ENCODE results near the gene ZFPM1.

ZFPM1 gene

DNA sequence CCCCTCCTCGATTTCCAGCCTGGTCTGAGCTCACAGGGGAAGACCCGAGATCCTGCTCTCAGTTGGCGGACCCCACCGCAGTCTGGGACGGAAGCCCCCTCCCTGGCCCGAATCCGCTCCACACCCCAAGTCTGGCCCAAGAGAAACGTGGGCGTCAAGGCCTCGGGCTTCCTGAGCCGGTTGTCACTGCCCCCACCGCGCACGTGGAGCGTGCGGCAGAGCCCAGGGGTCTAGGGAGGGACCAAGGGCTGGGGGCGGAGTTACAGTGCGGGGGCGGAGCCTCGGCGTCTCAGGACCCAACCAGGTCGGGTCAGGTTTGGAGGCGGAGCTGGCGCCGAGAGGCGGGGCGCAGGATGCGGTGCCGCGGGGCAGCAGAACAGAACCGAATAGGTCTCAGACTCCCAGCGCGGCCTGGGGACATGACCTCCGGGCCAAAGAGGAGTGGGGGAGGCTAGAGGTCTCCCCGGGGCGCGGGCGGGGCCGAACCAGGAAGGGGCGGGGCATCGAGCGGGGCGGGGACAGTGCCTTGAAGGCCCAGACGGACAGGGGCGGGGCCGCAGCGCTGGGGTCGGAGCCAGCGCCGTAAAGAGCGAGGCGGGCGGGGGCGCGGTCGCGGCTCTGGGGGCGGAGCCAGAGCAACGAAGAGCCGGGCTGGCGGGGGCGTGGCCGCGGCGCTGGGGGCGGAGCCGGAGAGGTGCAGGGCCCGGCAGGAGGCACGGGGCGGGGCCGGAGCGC lies 431 bp upstream of the ZFPM1 start:
- no peak for DNase-seq

DNA sequence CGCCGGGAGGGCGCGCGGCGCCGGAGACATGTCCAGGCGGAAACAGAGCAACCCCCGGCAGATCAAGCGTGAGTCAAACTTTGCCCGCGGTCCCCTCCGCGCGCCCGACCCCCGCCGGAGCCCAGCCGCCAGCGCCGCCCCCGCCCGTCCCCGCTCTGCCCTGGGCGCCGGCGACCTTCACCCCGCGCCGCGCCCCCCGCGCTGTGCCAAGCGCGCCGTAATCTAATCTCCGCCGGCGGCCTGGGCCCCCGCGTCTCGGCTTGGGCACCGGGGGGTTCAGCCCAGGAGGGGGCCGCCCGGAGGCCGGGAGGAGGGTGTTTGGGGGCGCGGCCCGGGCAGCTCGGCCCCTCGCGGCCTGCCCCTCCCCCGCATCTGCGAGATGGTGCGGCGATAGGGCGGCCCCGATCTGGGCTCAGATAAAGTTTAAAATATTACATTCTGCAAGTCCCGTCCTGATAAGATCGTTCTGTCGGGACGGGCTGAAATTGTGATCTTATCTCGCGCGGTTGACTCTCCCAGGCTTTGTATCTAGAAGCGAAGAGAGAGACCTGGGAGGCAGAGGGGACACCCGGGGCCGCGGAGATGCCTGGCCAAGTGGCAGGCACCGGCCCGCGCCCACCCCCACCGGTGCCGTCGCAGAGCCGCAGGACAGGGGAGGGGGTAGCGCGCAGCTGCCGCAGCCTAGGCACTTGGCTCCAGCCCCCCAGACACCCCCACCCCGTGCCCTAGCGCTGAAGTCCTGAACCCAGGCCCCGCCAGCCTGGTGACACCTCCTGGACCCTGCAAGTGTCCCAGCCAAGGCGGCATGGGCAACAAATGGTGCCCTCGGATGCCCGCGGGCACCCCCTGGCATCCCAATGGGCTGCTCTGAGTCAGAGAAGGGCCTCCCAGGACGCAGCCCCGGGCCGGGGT lies 787 bp downstream of the ZFPM1 start:
- DNase-seq: no peak

DNA sequence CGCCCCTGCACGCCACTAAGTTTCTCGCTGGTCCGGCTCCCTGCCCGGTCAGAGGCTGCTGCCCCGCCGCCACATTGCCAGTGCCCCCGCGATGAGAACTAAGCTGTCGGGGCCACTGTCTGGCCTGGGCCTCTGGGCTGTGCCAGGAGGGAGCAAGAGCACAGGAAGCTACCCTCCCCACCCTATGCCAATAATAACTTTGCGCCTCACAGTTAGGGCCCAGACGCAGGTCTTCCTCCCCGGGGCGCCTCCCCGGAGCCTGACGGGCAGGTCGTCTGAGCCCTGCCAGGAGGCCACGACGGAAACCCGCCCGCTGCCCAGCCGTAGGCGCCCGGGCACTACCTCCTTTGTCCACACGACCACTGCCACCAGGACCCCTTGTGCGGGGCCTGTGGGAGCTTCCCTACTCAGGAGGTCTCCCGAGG lies 1.5 kb downstream of the ZFPM1 start:
- DNase-seq: no peak

DNA sequence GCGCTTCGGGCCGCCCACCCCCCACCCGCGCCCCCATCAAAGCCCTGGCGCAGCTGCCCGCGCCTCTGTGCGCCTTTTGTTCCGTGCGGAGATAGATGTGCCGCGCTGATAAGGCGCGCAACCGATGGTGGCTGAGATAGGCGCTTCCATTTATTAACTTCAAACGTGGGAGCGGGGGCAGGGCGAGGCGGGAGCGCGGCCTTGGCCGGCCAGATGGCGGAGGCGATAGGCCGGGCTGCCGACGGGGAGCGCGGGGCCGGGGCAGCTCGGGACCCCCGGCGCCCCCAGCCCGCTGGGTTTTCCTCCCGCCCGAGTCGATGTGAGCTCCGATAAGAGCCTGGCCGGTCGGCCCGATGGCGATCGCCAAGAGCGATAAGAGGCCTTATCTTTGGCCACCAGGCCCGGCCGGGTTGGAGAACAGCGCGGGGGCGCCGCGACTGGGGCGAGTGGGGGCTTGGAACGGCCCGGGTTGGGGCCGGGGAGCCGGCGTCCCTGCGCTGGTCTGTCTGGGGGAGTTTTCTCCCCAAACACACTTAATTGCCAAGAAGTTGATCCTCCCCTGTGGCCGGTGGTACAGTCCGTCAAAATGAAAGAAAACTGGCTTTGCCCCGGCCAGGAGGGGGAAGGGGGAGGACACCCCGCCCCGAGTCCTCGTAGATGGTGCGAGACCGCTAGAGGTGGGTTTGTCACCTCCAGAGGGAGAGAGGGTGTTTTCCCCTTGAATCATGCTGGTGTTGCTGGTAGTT lies 2.7 kb downstream of the ZFPM1 start:
- DNase-seq: no peak

DNA sequence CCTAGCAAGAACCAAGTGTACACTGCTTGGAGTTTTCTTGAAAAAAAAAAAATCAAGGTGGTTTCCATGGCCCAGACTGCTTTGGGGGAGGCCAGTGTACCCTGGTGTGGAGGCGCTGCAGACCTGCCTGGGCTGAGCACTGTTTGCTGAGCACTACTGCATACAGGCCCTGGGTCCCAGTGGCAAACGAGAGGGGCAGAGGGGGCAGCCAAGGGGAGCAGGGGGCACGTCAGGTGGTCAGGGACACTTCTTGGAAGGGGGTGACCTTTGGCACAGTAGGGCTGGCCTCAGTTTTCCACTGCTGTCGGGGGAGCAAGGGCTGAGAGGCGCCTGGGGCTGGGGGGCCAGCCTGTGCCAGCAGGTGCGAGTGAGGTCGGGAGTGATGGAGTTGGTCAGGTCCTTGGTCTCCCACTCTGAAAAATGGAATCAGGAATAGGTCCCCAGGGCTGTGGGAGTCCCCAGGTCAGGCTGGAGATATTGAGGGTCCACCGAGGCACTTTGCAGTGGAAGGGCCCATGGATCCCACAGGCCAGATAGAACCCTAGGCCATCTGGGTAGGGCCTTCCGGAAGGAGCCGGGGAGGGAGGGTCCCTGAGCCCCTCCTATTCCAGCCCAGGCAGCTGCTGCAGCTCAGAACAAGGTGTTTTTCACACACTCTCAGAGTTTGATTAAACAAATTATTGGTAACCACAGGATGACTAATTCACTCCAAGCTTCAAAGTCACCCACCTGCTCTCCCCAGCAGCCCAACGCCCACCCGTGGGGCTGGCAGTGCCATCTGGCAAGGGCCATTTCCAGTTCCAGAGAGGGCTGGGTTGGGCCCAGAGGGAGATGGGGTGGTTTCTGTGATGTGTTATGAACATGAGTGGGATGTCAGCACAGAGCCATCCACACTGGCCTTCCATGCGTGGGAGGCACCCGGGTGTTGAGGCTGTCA lies 3.5 kb downstream of the ZFPM1 start:
- DNase-seq: no peak

DNA sequence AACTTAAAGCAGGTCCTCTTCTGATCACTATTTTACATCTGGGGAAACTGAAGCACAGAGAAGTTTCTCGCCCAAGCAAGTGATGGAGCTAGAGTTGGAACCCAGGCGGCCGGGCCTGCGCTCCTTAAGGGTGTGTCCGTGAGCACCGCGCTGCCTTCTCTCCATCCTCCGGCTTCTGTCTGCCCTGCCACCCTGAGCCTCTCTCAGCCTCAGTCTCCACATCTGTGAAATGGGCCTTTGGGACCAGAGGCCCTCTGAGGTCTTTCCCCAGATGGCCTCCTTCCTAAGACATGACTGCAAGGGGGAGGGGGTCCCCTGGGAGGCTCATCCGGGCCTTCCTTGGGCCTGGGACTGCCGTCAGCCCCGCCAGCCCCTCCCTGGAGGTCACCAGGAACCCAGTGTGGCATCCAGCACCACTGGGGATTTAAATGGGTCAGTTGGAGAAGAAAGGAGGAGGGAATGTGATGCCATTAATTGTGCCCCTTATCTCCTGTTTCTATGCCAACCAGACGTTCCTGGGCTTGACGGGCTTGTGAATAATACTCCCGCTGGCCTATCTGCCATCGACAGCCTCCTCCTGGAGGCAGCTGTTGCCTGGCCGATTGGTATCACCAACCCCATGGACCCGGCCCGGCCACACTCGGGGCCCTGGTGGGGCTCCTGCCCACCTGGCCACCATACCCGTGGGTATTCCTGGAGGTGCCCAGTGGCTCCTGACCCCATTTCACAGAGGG lies 5.1 kb downstream of the ZFPM1 start:
- DNase-seq: no peak

DNA sequence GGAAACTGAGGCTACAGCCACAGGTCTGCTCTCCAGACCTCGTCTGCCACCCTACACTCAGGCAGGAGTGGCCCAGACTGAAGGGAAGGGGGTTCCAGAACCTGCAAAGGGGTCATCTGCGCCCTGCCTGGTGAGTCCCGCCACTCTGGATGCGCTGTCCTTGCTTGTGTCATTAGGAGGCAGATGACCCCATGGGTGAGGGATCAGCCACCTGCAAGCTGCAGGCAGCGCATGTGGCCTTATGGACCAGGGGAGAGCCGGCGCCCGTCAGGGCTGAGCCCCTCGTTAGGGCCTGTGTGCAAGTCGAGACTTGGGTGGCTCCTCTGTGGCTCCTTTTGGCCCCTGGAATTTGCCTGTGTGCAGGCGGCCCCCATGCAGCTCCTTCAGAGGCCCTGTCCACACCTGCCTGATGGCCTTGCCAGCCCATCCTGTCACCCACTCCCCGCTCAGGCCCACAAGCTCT lies 5.7 kb downstream of the ZFPM1 start:
- DNase-seq: no peak

DNA sequence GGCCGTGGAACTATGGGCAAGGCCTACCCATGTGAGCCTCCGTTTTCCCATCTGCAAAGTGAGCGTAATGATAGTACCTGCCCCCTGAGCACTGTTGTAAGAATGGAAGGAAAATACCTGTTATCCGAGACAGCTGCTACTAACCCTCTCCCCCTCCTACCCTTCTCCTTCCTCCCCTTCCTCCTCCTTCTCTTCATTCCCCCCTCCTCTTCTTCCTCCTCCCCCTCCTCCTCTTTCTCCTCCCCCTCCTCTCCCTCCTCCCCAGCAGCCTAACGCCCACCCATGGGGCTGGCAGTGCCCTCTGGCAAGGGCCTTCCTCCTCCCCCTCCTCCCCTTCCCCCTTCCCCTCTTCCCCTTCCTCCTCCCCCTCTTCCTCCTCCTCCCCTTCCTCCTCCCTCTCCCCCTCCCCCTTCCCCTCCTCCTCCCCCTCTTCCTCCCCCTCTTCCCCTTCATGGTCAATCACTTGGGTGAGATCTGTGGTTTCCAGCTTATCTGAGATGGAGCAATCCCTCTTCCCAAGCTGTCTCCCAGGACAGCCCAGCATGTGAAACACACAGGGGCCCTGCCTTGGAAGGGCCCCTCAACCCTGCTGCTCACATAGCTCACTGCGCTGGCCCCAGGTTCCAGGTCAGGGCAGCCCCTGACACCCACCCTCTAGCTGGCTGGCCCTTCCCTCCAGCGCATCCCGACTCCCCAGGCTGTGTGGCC lies 6.4 kb downstream of the ZFPM1 start:
- DNase-seq: no peak

DNA sequence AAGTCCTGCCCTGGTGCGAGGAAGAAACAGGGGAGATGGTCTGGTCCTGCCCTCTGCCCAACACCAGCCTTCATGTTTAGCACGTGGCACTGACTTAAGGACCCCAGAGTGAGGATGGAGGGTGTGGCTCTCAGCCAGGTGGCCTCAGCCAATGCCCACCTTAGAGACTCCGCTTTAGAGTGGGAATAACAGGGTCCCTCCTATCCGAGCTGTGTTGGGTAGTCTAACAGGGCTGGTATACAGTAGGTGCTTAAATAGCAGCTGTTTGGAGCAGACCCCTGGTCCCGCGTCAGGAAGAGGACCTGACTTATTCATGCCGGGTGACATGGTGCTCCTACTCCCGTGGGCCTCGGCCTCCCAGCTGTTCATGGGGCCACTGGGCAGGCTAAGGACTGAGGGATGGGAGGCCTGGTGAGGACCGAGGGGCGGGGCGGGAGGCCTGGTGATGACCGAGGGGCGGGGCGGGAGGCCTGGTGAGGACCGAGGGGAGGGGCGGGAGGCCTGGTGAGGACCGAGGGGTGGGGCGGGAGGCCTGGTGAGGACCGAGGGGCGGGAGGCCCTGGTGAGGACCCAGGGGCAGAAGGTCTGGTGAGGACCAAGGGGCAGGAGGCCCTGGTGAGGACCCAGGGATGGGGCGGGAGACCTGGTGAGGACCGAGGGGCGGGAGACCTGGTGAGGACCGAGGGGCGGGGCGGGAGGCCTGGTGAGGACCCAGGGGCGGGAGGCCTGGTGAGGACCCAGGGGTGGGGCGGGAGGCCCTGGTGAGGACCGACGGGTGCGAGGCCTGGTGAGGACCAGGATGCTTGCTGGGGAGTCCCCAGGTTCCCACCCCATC lies 7.6 kb downstream of the ZFPM1 start:
- DNase-seq: no peak

DNA sequence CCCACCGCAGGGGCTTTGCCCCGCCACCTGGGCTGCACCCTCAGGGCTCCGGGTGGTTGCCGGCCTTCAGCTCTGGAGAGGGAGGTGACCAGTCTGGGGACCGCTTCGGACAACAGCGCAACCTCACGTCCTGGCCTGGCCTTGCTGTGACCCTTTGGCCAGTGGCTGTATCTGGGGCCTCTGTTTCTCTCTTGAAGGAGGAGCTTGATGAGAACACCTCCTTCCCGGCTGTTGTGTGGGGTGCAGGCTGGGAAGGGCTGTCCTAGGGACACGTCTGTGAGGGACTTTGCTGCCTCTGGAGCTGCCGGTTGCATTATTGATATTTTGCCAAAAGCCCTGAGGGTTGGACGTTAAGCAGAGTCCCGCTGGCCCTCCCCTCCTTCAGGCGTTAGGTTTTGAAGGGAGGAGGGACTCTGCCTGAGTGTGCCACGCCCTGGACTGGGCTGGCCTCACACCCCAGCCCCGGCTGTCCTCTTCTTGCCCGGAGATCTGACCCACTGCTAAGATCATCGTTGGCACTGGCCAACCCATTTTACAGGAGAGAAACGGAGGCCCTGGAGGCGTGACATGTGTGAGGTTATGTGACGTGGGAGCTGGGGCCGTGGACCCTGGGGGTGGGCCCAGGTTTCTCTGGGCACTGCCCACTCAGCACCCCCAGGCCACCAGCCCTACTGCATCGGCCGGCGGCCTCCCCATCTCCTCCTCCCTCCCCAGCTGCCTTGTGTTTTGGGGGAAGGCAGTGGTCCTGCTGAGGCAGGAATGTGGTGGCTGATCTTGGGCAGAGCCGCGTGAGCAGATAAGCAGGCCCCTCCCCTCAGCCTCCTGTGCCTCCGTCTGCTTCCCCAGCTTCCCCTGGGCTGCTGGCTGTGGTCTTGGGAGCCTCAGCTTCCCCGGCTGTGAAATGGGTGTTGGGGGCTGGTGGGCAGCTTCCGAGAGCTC lies 8.5 kb downstream of the ZFPM1 start:
- DNase-seq: no peak

DNA sequence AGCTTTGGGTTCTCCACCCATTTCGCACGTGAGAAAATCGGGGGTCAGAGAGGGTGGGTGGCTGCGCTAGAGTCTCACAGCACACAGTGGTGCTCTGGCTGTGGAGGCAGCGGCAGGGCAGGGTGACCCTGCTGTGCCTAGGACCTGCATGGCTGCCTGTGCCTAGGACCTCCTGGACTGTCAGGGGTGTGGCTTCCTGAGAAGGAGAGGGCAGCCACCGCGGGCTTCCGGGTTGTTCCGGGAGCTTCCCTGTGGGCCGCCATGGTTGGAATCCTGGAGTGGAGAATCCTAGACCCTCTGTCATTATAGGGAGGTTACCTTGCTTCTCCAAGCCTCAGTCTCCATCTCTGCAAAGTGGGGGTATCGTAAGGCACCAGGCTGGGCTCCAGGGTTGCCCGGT lies 9.3 kb downstream of the ZFPM1 start:
- no peak for DNase-seq

DNA sequence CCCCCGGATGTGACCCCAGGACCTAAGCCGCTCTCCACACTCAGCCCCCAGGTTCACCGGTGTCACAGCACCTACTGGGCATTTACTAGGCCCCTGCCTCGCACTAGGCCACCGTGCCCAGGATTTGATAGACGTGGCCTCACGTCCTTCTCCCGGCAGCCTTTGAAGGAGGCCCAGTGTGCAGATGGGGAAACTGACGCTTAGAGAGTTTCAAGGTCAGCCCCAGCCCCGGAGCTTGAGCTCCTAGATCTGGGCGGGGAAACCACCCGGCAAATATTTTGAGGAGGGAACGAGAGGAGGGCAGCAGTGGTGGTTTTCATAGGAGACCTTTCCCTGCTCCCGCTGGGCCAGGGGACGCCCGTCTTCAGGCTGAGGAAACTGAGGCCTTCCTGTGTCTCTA lies 10.3 kb downstream of the ZFPM1 start:
- no peak for DNase-seq

DNA sequence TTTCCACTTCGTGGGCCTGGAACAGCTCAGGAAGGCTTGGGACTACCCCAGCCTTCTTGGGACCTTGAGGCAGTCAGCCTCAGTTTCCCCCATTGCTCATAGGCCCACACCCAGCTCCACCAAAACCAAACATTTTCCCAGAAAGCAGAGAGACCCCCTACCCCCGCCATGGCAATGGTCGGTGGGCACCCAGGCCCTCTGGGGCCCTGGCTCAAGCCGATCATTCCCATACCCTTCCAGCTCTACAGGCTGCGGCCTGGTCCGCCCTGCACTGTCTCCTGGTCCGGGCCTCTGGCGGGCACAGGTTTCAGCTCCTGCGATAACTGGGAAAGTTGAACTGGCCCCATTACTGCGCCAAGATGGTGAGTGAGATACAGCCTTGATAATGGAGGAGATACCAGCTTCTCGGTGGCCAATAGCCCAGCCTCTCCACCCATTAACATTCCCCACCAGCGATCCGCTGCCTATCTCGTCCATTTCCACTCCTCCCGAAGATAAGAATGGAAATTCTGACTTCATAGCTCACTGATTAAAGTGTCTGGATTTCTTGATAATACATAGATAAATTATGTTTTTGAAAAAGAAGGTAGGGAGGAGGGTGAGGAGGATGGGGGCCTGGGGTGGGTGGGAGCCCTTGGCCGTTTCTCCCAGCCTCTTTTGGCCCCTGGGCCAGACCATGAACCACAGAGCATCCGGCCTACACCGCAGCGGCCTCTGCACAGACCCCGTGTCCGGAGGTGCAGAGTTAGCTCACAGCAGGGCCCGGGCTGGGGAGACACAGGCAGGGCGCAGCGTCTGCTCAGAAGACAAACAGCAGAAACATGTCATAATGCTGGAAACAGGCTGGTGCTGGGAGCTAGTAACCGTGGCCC lies 11.6 kb downstream of the ZFPM1 start:
- DNase-seq: no peak

DNA sequence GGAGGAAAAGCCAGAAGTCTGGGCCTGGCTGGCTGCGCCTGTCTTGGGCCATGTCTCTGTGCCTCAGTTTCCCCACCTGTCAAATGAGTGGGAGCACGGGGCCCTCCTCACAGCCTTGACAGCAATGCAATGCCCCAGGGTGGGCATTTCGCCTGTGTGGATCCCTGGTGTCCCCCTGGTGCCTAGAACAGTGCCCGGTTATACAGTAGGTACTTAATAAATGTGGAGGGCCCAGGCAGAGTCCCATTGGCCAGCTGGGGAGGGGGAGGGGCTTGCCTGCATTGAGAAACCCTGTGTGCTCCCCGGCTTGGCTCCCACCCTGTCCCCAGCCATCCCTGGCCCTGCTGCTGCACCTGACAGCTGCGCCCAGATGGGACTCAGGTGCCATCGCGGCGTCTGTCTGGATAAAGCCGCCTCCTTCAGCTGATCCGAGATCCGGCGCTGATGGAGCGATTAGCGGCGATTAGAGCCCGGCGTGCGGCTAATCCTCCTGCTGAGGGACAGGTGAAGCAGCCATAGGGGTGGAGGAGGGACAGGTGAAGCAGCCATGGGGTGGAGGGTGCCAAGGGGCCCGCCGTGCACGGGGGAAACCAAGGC lies 12.4 kb downstream of the ZFPM1 start:
- DNase-seq: no peak

DNA sequence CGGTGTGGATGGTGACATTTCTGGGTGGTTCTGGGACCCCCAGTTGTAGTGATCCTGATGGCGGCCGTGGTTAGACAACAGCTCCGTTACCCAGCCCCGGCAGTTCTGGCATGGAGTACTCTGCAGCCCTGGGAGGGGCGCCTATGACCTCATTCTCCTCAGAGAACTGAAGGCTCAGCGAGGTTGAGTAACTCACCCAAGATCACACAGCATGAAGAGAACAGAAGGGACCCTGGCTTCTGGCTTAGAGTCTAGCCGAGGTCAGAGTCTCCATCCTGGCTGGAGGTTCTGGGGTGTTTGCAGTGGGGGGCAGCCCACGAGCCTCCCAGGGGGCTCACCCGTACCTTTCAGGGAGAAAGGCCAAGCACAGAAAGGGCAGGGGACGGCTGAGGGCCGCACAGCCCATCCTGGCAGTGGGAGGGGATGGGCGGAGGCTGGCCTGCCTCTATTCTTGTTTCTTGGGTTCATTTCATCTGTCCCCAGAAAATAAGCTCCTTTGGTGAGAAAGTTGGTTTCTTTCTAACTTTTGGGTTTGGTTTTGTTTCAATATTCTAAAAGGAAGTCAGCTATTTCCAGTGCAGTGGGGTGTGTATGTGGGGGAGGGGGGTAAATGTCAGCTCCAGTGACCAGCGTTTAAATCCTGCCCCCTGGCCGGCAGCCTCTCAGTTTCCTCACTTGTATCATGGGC lies 13.2 kb downstream of the ZFPM1 start:
- DNase-seq: no peak

DNA sequence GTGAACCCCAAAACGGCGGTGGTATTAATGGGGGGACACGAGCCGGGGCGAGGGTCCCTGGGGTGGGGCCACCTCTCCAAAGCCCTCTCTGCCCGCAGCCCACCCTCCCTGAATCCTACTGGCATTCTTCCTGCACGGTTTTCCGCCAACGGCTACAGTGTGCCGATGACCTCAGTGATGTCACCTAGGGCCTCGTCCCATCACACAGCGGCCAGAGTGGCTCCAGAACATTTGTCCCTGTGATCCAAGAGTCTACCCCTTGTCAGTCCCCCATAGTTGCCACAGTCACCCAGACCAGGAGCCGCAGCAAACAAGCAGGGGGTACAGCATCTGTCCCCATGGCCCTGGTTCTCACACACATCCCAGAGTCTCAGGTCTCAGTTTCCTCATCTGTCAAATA lies 13.9 kb downstream of the ZFPM1 start:
- DNase-seq: no peak

DNA sequence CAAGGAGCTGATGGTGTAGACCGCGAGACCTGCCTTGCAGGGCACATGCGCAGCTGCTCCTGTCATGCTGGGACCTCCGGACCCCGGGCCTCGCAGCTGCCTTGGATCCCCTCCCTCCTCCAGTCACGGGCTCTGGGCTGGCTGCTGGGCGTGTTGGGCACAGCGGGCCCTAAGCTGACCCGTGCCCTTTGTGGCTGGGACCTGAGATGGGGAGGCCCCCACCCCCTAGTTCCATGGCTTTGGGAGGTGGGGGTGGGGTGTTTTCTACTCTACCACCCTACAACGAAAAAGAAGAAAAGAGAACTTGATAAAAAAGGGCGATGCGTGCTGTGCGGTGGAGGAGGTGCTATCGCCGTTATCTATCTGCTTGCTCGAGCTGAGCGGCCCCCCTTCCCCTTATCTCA lies 14.5 kb downstream of the ZFPM1 start:
- no peak for DNase-seq

Measured in NCI-H510A (cell line).